ENCODE results near the gene DHRS7B.

DNA sequence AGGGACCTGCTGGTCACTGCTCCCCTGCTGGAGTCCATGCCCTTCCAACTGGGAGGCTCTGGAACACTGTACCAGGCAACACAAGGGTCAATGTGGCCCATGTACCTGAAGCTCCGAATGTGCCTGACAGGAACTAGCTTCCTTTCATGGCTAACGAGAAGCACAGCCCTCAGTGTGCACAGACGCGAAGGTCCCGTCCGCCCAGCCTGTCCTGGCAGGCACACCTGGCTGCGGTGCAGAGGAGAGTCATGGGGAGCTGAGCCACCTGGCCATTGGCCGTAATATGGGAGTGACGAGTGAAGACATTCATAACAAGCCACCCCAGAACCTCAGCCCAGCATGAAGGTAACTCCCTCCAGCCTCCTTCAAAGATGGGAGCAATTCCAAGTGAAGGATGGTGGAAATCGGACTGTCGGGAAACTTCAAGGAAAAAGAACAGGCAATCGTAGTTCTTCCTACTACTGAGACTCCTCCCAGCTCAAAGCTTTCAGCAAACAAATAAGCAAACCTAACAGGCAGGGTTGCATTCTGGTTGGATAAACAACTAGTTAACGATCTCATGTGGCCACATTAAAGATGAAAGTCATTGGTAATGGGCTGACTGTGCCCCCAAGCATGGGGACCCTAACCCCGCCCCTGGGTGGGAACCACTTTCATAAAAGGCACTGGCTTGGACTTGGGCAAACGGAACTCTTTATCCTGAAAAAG is 74.0 kb downstream of the DHRS7B start:
- TF ChIP-seq SUZ12 (IDR thresholded peaks at IDR 0.05) (no peak), FOXK2 (IDR thresholded peaks at IDR 0.05) (no peak), SP1 (IDR thresholded peaks at IDR 0.05) (no peak), HDGF (IDR thresholded peaks at IDR 0.05; ENCODE audit: borderline replicate concordance) (no peak), FOXA1 (IDR thresholded peaks at IDR 0.05) (no peak), FOXM1 (IDR thresholded peaks at IDR 0.05; ENCODE audit: borderline replicate concordance) (no peak), NFRKB (IDR thresholded peaks at IDR 0.05) (no peak), LEF1 (IDR thresholded peaks at IDR 0.05; ENCODE audit: borderline replicate concordance) (no peak)
- TF ChIP-seq, protein P1, sequence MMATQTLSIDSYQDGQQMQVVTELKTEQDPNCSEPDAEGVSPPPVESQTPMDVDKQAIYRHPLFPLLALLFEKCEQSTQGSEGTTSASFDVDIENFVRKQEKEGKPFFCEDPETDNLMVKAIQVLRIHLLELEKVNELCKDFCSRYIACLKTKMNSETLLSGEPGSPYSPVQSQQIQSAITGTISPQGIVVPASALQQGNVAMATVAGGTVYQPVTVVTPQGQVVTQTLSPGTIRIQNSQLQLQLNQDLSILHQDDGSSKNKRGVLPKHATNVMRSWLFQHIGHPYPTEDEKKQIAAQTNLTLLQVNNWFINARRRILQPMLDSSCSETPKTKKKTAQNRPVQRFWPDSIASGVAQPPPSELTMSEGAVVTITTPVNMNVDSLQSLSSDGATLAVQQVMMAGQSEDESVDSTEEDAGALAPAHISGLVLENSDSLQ (IDR thresholded peaks at IDR 0.05) = no peak

Data from HEK293T (cell line).